Stomach (tissue), 4 donors: ENCODE measurements around the gene SLC35F3.

ENCODE experiments used
- CTCF ChIP-seq, 7 experiments: fragments of 450-650 bp in 4 of 7; fragments of 200-600 bp in 3 of 7; sonication (generic) in 3 of 7; IDR thresholded peaks; one replicate each; pipeline ENCODE4 v1.5.1; 2016 to 2019; ENCODE audit warnings: antibody characterized with exemption in 7 of 7, control low read depth in 2 of 7, mild to moderate bottlenecking in 1 of 7
- POLR2AphosphoS5 ChIP-seq, 3 donors: sonication (generic); formaldehyde crosslinking; IDR thresholded peaks; one replicate each; pipeline ENCODE4 v1.6.1; 2016; ENCODE audit warnings: antibody characterized with exemption in 3 of 3

DNA sequence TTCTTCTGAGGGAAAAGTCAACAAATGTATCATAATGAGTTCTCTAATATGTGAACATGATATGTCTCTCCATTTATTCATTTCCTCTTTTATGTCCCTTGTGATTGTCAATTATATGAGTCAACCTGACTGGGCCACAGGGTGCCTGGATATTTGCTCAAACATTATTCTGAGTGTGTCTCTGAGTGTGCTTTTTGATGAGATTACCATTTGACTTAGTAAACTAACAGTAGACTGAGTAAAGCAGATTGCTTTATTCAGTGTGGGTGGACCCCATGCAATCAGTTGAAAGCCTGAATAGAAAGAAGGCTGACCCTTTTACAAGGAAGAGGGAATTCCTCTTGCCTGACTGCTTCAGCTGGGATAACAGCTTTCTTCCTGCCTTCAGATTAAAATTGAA, 142.6 kb downstream of the SLC35F3 start:
- TF ChIP-seq CTCF (IDR thresholded peaks at IDR 0.05) (no peak), POLR2AphosphoS5 (IDR thresholded peaks at IDR 0.05) (no peak)
